GM06990 (cell line): ENCODE measurements around the gene TREML2.

Experiments used
- DNase-seq: peaks from one replicate; pipeline ENCODE4 v3.0.0-alpha.2; 2011; ENCODE audit not compliant: insufficient read length; ENCODE audit errors: extremely low read depth
- H3K27me3 ChIP-seq: replicated peaks from 2 replicates; pipeline ENCODE4 v1.6.0; 2011; ENCODE audit warnings: low read length; ENCODE audit not compliant: control insufficient read depth, insufficient read depth
- H3K36me3 ChIP-seq: 2 replicates; pipeline ENCODE4 v1.5.1; 2011; ENCODE audit warnings: low read length; ENCODE audit not compliant: control insufficient read depth, insufficient read depth
- H3K4me3 ChIP-seq: replicated peaks from 2 replicates; pipeline ENCODE4 v1.5.1; 2011; ENCODE audit warnings: low read depth, mild to moderate bottlenecking, control low read depth, low read length
- CTCF ChIP-seq: IDR thresholded peaks from 2 replicates; pipeline ENCODE4 v1.5.1; 2011; ENCODE audit warnings: low read length, control low read depth, mild to moderate bottlenecking, inconsistent platforms; ENCODE audit not compliant: insufficient read depth, poor library complexity, severe bottlenecking

Gene TREML2

DNA sequence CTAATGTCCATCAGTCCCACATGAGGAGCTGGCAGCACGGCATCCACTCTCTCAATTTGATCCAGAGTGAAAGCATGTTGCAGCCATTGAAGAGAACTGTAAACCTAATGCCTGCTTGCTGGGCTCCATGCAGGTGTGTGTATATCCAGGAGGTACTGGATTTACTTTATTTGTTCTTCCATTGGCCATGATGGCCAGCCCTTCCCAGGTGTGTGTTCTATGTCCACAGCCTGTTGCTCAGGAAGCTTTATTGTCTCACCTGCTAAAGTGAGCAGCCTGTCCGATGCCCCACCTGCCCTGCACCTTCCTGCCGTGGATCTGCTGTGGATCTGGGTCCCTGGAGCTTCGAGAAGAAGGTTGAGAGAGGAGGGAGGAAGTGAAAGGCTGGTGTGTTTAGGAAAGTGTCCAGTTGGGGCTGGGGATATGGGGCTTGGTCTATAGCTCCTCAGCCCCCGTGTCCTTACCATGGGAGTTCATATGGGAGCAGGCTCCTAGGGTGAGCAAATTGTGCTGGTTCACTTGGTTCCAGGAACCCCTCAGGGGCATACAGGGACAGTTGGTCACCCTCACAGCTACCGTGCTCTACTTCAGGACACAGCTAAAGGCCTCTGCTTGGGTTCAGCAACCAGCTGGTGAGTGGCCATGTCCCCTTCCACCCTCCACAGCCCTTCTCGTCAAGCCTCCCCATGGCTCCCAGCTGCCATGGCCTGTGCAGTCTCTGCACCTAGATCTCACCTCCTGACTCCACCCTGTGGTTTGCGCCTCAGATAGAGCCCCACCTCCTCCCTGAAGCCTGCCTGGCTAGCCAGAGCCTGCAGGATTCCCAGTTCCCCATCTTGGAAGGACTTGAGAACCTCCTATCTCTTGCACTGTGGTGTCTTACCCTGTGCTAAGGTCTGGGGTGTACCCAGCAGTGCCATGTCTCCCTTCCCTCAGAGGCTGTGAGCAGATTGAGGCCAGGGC is 12.7 kb downstream of the TREML2 start:
- DNase-seq, result no peak
- no peaks in the 10 kb centered on the region for H3K27me3 ChIP-seq
- no peak overlapping the region for H3K4me3 ChIP-seq
- TF ChIP-seq CTCF, result no peak
- peaks cover 15% of the 10 kb centered on the region for H3K36me3 ChIP-seq

GRCh38 chr6:41186031-41186562 is 14.9 kb downstream of the TREML2 start:
- H3K4me3 ChIP-seq, result no peak overlapping the region
- peaks cover 2% of the 10 kb centered on the region; the same call in 1 of the 2 replicates for H3K36me3 ChIP-seq
- no peak for TF ChIP-seq CTCF
- H3K27me3 ChIP-seq, result no peaks in the 10 kb centered on the region
- no peak for DNase-seq

DNA sequence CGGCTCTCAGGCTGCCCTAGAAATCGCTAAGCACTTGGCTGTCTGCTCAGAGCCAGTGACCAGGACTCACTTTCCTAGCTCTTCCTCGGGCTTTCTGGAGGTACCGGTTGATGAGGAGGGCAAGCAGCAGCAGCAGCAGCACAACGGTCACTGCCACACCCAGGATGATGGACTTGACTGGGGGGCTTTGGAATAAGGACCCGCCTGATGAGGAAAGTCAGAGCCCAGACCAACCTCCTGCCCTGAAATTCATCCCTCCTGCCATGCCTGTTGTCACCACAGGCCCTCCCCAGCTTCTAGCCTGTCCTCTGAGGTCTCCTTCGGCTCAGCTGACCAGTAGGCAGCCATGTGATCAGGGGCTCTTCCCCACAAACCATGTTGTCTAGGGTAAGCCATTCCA is 16.2 kb downstream of the TREML2 start:
- no peak for DNase-seq
- no peak for TF ChIP-seq CTCF
- Histone ChIP-seq H3K27me3 (no peaks in the 10 kb centered on the region), H3K36me3 (no peaks in the 10 kb centered on the region), H3K4me3 (no peak overlapping the region)

DNA sequence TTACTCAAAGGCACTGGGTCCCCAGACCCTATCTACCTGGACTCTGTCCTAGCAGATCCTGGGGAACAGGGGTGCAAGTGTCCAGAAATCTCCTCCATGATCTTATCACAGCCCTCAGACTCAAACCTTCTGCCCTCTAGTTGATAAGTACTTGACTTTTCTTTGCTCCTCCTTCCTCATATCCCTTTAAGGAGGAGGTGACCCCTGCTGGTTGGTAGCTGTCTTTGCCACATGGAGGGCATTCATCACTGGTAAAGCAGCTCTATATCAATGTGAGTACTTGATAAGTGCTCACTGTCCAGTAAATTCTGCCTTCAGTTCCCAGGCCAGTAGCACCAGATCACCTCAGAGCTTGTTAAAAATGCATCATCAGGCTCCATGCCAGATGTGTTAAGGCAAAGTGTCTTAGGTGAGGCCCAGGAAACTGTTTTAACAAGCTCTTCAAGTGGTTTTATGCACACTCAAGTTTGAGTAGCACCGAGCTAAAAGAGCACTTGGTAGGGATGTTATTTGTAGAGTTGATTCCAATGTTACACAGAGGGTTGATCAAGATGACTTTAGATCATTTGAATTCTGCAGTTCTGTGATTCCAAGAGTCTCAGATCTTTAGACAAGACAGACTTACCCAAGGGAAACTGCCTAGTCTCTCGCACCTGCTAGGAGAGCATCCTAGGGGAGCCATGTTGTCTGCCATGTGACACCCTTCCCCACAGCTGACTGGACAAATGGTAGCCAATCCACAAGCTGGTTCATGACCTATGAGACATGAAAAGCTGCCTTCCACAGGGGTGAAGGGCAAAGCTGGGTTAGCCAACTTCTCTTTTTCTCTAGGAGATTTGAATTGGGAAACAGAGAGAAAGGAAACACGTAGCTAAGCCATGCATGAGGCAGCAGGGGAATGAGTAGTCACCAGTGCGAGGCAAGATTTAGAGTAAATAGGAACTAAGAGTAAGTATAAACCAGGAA is 18.6 kb downstream of the TREML2 start:
- no peak overlapping the region for H3K4me3 ChIP-seq
- no peaks in the 10 kb centered on the region for H3K36me3 ChIP-seq
- H3K27me3 ChIP-seq, result no peaks in the 10 kb centered on the region
- no peak for DNase-seq
- peak; percentile 77 for TF ChIP-seq CTCF

- Histone ChIP-seq H3K27me3 (no peaks in the 10 kb centered on the region), H3K4me3 (no peak overlapping the region), H3K36me3 (no peaks in the 10 kb centered on the region)
- no peak for DNase-seq
- no peak for TF ChIP-seq CTCF
Measured at GRCh38 chr6:41181566-41181965, 19.4 kb downstream of the TREML2 start.
